NB4 (cell line): Measurements from ENCODE around the gene NOD1.

Experiments used
- MYC ChIP-seq: IDR thresholded peaks from 2 replicates; pipeline ENCODE4 v1.6.1; 2011; ENCODE audit warnings: low read depth, low read length
- POLR2A ChIP-seq: IDR thresholded peaks from 2 replicates; pipeline ENCODE4 v1.6.1; 2011; ENCODE audit warnings: mild to moderate bottlenecking; ENCODE audit not compliant: insufficient read length; ENCODE audit errors: extremely low read depth
- TF ChIP-seq, protein P1 (sequence below): IDR thresholded peaks from one replicate; pipeline ENCODE4 v1.5.1; 2012; ENCODE audit warnings: low read depth, low read length
- TF ChIP-seq, protein P2 (sequence below): IDR thresholded peaks from 2 replicates; pipeline ENCODE4 v1.6.1; 2011; ENCODE audit warnings: low read depth, low read length

DNA sequence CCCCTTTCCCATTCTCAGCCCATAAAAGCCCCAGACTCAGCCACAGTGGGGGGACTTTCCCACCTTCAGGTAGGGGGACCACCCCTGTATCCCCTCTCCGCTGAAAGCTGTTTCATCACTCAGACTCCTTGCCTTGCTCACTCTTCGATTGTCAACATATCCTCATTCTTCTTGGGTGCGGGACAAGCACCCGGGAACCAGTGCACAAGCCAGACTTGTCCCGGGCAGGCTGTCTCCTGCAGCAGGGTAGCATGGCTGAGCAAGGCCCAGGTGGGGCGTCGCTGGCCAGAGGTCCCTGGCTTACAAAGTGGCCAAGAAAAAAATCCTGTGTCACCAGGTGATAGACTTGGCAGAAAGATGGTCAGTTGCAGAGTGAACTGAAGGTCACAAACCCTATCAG, 64.7 kb downstream of the NOD1 start:
- TF ChIP-seq, protein P1, sequence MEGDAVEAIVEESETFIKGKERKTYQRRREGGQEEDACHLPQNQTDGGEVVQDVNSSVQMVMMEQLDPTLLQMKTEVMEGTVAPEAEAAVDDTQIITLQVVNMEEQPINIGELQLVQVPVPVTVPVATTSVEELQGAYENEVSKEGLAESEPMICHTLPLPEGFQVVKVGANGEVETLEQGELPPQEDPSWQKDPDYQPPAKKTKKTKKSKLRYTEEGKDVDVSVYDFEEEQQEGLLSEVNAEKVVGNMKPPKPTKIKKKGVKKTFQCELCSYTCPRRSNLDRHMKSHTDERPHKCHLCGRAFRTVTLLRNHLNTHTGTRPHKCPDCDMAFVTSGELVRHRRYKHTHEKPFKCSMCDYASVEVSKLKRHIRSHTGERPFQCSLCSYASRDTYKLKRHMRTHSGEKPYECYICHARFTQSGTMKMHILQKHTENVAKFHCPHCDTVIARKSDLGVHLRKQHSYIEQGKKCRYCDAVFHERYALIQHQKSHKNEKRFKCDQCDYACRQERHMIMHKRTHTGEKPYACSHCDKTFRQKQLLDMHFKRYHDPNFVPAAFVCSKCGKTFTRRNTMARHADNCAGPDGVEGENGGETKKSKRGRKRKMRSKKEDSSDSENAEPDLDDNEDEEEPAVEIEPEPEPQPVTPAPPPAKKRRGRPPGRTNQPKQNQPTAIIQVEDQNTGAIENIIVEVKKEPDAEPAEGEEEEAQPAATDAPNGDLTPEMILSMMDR = no peak
- TF ChIP-seq POLR2A (no peak), MYC (no peak)
- TF ChIP-seq, protein P2, sequence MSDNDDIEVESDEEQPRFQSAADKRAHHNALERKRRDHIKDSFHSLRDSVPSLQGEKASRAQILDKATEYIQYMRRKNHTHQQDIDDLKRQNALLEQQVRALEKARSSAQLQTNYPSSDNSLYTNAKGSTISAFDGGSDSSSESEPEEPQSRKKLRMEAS = no peak
